Natural killer cell (primary cell): ENCODE results near the gene OPA1. TPM values are rescaled to one million over a fixed set of nuclear protein-coding genes. Genes with fewer than 3 reads are reported as not detected.
A peak's percentile ranks its signal among the peaks of the same experiment; 100 is the strongest.

ENCODE experiments used
- ATAC-seq, 3 donors: fragments of 150-1000 bp in 2 of 3; fragments of 200-7000 bp in 1 of 3; cut with Tn5 transposase; 1 replicate in 1 of 3; 2 replicates in 2 of 3; pipeline ENCODE4 v1.10.0; 2021; ENCODE audit warnings: mild to moderate bottlenecking in 2 of 3, moderate library complexity in 2 of 3
- DNase-seq, 2 donors: peaks; one replicate each; pipeline versions ENCODE4 v3.0.0 to v3.0.0-alpha.2; 2013 to 2021; ENCODE audit warnings: mixed read lengths in 1 of 2
- H3K27ac ChIP-seq: one replicate; pipeline ENCODE4 v1.5.1; 2013; ENCODE audit warnings: mild to moderate bottlenecking, low read length
- H3K27me3 ChIP-seq: one replicate; pipeline ENCODE4 v1.6.1; 2013; ENCODE audit warnings: low read length; ENCODE audit not compliant: control insufficient read depth, insufficient read depth
- H3K36me3 ChIP-seq: one replicate; pipeline ENCODE4 v1.6.1; 2013; ENCODE audit warnings: low read length; ENCODE audit not compliant: control insufficient read depth, insufficient read depth
- H3K4me1 ChIP-seq: one replicate; pipeline ENCODE4 v1.6.1; 2013; ENCODE audit warnings: low read length; ENCODE audit not compliant: control insufficient read depth, insufficient read depth
- H3K4me3 ChIP-seq: one replicate; pipeline ENCODE4 v1.5.1; 2013; ENCODE audit warnings: low read length
- H3K9me3 ChIP-seq: one replicate; pipeline ENCODE4 v1.6.1; 2013; ENCODE audit warnings: low read length; ENCODE audit not compliant: control insufficient read depth, insufficient read depth
- H3K27ac Mint-ChIP-seq, 2 donors: one replicate each; pipeline ENCODE4 v1.8.0; 2022; ENCODE audit warnings: mild to moderate bottlenecking in 2 of 2, mixed read lengths in 2 of 2, moderate library complexity in 1 of 2
- H3K27me3 Mint-ChIP-seq, 2 donors: one replicate each; pipeline ENCODE4 v1.8.0; 2022; ENCODE audit warnings: low read depth in 2 of 2, mixed read lengths in 2 of 2
- H3K36me3 Mint-ChIP-seq: one replicate; pipeline ENCODE4 v1.8.0; 2022; ENCODE audit warnings: mixed read lengths
- H3K4me1 Mint-ChIP-seq, 2 donors: one replicate each; pipeline ENCODE4 v1.8.0; 2022; ENCODE audit warnings: mixed read lengths in 2 of 2
- H3K4me3 Mint-ChIP-seq: one replicate; pipeline ENCODE4 v1.8.0; 2022; ENCODE audit warnings: mild to moderate bottlenecking, moderate library complexity, mixed read lengths
- H3K9me3 Mint-ChIP-seq, 2 donors: one replicate each; pipeline ENCODE4 v1.8.0; 2022; ENCODE audit warnings: mixed read lengths in 2 of 2
- CTCF ChIP-seq: fragments of 200-600 bp; IDR thresholded peaks from one replicate; pipeline ENCODE4 v1.8.0; 2022; ENCODE audit warnings: antibody characterized with exemption
- WGBS: methylation state at CpG from one replicate; pipeline ENCODE4 v1.1.7; 2013; ENCODE audit warnings: missing lambda C conversion rate; ENCODE audit not compliant: insufficient coverage; 5-methylcytosine and 5-hydroxymethylcytosine counted together
- intact Hi-C: fragments of 100-400 bp; cut with micrococcal nuclease; formaldehyde crosslinking; loops from one replicate; pipeline ENCODE4 v1.14.2; 2022
- total RNA-seq, 4 donors: library from RNA; stranded (reverse); fragments of 120-200 nt in 1 of 4; gene quantifications; one replicate each; pipeline versions ENCODE4 v1.2.3 to v1.2.4, GENCODE V29; 2013 to 2022

The OPA1 gene
- total RNA-seq, 3 donors from 2014 or later (not counting 1 experiment from before 2014, with no cell fraction given) = 52.6 to 72.0 (median 57.5) TPM

- Mint-ChIP-seq H3K4me1 (peaks cover 0 to 4% of the 10 kb centered on the region in 2 donors), H3K4me3 (no peak overlapping the region), H3K9me3 (no peaks in the 10 kb centered on the region), H3K27ac (no peak overlapping the region), H3K36me3 (no peaks in the 10 kb centered on the region), H3K27me3 (peaks cover 0 to 3% of the 10 kb centered on the region in 2 donors)
- no peaks in the 10 kb centered on the region for H3K4me1 ChIP-seq
- intact Hi-C loops = no loop called here
- no peak overlapping the region for H3K4me3 ChIP-seq
- WGBS = 14% methylated on average over 10 of the region's 10 CpGs
- no peak overlapping the region for H3K27ac ChIP-seq
- no peaks in the 10 kb centered on the region for H3K9me3 ChIP-seq
- ATAC-seq (peak in 2 of 3 donors; percentile 49 to 66), DNase-seq (peak in 1 of 2 donors; percentile 64)
- peak; percentile 60 for TF ChIP-seq CTCF
- H3K36me3 ChIP-seq = no peaks in the 10 kb centered on the region
- peaks cover 2% of the 10 kb centered on the region for H3K27me3 ChIP-seq
Observed at GRCh38 chr3:193572426-193572908, 20.5 kb upstream of the OPA1 start.

GRCh38 chr3:193573403-193574191 lies 19.4 kb upstream of the OPA1 start:
- H3K4me3 Mint-ChIP-seq = no peak overlapping the region
- H3K4me1 Mint-ChIP-seq = peaks cover 0 to 4% of the 10 kb centered on the region in 2 donors
- no peak for TF ChIP-seq CTCF
- no peak overlapping the region for H3K27ac ChIP-seq
- no peaks in the 10 kb centered on the region for H3K9me3 ChIP-seq
- no peak overlapping the region for H3K4me3 ChIP-seq
- H3K4me1 ChIP-seq = no peaks in the 10 kb centered on the region
- H3K27me3 Mint-ChIP-seq = no peaks in the 10 kb centered on the region
- 83% methylated on average over 2 of the region's 4 CpGs for WGBS
- H3K27ac Mint-ChIP-seq = no peak overlapping the region
- no peaks in the 10 kb centered on the region for H3K36me3 ChIP-seq
- DNase-seq = no peak
- H3K36me3 Mint-ChIP-seq = no peaks in the 10 kb centered on the region
- no peaks in the 10 kb centered on the region for H3K9me3 Mint-ChIP-seq
- H3K27me3 ChIP-seq = peaks cover 2% of the 10 kb centered on the region
- intact Hi-C loops = no loop called here
- no peak for ATAC-seq

GRCh38 chr3:193574488-193575070 lies 18.4 kb upstream of the OPA1 start:
- H3K36me3 ChIP-seq = no peaks in the 10 kb centered on the region
- 83% methylated on average over 2 of the region's 2 CpGs for WGBS
- Mint-ChIP-seq H3K9me3 (no peaks in the 10 kb centered on the region), H3K4me1 (peaks cover 0 to 4% of the 10 kb centered on the region in 2 donors), H3K27ac (no peak overlapping the region), H3K4me3 (no peak overlapping the region), H3K27me3 (no peaks in the 10 kb centered on the region), H3K36me3 (no peaks in the 10 kb centered on the region)
- ATAC-seq (no peak), DNase-seq (no peak)
- intact Hi-C loops = no loop called here
- H3K27ac ChIP-seq = no peak overlapping the region
- no peak for TF ChIP-seq CTCF
- no peaks in the 10 kb centered on the region for H3K9me3 ChIP-seq
- no peaks in the 10 kb centered on the region for H3K4me1 ChIP-seq
- no peak overlapping the region for H3K4me3 ChIP-seq
- no peaks in the 10 kb centered on the region for H3K27me3 ChIP-seq
